ENCODE measurements around the gene TMTC2. TPM values are rescaled to one million over a fixed set of nuclear protein-coding genes. Genes with fewer than 3 reads are reported as not detected.

The TMTC2 gene
- polyA plus RNA-seq, 1 experiment = 5.6 TPM

- no peak for DNase-seq (ENCODE audit: low read depth)
- TF ChIP-seq CTCF (IDR thresholded peaks at IDR 0.05; ENCODE audit: insufficient read depth, low read depth, low read length) = no peak
- no peaks in the 10 kb centered on the region for H3K27me3 ChIP-seq (ENCODE audit: control insufficient read depth, insufficient read depth, low read length)
- ChIA-PET CTCF (interaction anchor here (0.9 kb wide), 1 partner anchor 12 kb away, joined by 4 read pairs; no protein-coding TSS in a partner anchor), POLR2A (no interaction called here)
- H3K36me3 ChIP-seq (ENCODE audit: control insufficient read depth, insufficient read depth, low read length) = no peaks in the 10 kb centered on the region
- no peak overlapping the region for H3K4me3 ChIP-seq (ENCODE audit: low read depth, low read length)
Measured at GRCh38 chr12:82710741-82711140, 24.0 kb downstream of the TMTC2 start.

GRCh38 chr12:82714427-82714826, 27.7 kb downstream of the TMTC2 start:
- DNase-seq (ENCODE audit: low read depth) = no peak
- Histone ChIP-seq H3K27me3 (ENCODE audit: control insufficient read depth, insufficient read depth, low read length) (no peaks in the 10 kb centered on the region), H3K36me3 (ENCODE audit: control insufficient read depth, insufficient read depth, low read length) (no peaks in the 10 kb centered on the region), H3K4me3 (ENCODE audit: low read depth, low read length) (no peak overlapping the region)
- TF ChIP-seq CTCF (IDR thresholded peaks at IDR 0.05; ENCODE audit: insufficient read depth, low read depth, low read length) = no peak
- ChIA-PET POLR2A (interaction anchor here (0.6 kb wide), 1 partner anchor 169 kb away, joined by 3 read pairs; no protein-coding TSS in a partner anchor), CTCF (no interaction called here)

GRCh38 chr12:82721726-82722125, 35.0 kb downstream of the TMTC2 start:
- TF ChIP-seq CTCF (IDR thresholded peaks at IDR 0.05; ENCODE audit: insufficient read depth, low read depth, low read length) = no peak
- CTCF ChIA-PET = interaction anchor here (0.9 to 1.0 kb wide), 2 partner anchors 11 to 25 kb away, joined by 3 to 4 read pairs; no protein-coding TSS in a partner anchor
- POLR2A ChIA-PET = no interaction called here

GRCh38 chr12:82723093-82723492, 36.4 kb downstream of the TMTC2 start:
- ChIA-PET POLR2A (no interaction called here), CTCF (no interaction called here)
- TF ChIP-seq CTCF (IDR thresholded peaks at IDR 0.05; ENCODE audit: insufficient read depth, low read depth, low read length) = no peak

More at GRCh38 chr12:82721726-82722125, 35.0 kb downstream of the TMTC2 start:
- Histone ChIP-seq H3K4me3 (ENCODE audit: low read depth, low read length) (no peak overlapping the region), H3K27me3 (ENCODE audit: control insufficient read depth, insufficient read depth, low read length) (no peaks in the 10 kb centered on the region), H3K36me3 (ENCODE audit: control insufficient read depth, insufficient read depth, low read length) (no peaks in the 10 kb centered on the region)
- no peak for DNase-seq (ENCODE audit: low read depth)

GRCh38 chr12:82723891-82724290, 37.2 kb downstream of the TMTC2 start:
- ChIA-PET POLR2A (no interaction called here), CTCF (no interaction called here)
- no peak for DNase-seq (ENCODE audit: low read depth)

More at GRCh38 chr12:82723093-82723492, 36.4 kb downstream of the TMTC2 start:
- Histone ChIP-seq H3K27me3 (ENCODE audit: control insufficient read depth, insufficient read depth, low read length) (no peaks in the 10 kb centered on the region), H3K36me3 (ENCODE audit: control insufficient read depth, insufficient read depth, low read length) (no peaks in the 10 kb centered on the region), H3K4me3 (ENCODE audit: low read depth, low read length) (no peak overlapping the region)
- DNase-seq (ENCODE audit: low read depth) = no peak

More at GRCh38 chr12:82723891-82724290, 37.2 kb downstream of the TMTC2 start:
- peaks cover 2% of the 10 kb centered on the region for H3K36me3 ChIP-seq (ENCODE audit: control insufficient read depth, insufficient read depth, low read length)
- TF ChIP-seq CTCF (IDR thresholded peaks at IDR 0.05; ENCODE audit: insufficient read depth, low read depth, low read length) = no peak
- H3K4me3 ChIP-seq (ENCODE audit: low read depth, low read length) = no peak overlapping the region
- H3K27me3 ChIP-seq (ENCODE audit: control insufficient read depth, insufficient read depth, low read length) = no peaks in the 10 kb centered on the region

Data from BJ (cell line).